ENCODE measurements around the gene ILDR2. TPM values are rescaled to one million over a fixed set of nuclear protein-coding genes. Genes with fewer than 3 reads are reported as not detected.
"Not testable (repeated sequence)": the region's sequence is repeated elsewhere in the genome, so short reads cannot be mapped to it uniquely, and the experiment has no call there.

The ILDR2 gene
- total RNA-seq, 1 donor: 0.43 TPM

DNA sequence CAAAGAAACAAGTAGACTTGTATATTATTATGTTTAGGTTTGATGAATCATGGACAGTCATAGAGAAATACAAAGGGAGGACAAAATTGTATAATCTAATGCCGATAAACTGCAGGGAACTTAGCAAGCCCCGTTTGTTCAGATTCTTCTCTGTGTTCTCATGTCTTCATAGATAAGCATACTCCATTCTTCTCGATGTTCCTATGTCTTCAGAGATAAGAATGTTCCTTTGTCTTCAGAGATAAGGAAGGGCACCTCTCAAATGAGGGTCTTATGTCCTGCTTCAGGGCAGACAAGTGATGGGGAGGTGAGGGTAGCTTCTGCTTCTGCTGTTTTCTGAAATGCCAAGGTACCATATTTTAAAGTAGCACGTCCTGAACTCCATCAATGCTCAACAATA, 79.6 kb downstream of the ILDR2 start:
- TF ChIP-seq, protein P1, sequence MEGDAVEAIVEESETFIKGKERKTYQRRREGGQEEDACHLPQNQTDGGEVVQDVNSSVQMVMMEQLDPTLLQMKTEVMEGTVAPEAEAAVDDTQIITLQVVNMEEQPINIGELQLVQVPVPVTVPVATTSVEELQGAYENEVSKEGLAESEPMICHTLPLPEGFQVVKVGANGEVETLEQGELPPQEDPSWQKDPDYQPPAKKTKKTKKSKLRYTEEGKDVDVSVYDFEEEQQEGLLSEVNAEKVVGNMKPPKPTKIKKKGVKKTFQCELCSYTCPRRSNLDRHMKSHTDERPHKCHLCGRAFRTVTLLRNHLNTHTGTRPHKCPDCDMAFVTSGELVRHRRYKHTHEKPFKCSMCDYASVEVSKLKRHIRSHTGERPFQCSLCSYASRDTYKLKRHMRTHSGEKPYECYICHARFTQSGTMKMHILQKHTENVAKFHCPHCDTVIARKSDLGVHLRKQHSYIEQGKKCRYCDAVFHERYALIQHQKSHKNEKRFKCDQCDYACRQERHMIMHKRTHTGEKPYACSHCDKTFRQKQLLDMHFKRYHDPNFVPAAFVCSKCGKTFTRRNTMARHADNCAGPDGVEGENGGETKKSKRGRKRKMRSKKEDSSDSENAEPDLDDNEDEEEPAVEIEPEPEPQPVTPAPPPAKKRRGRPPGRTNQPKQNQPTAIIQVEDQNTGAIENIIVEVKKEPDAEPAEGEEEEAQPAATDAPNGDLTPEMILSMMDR (IDR thresholded peaks at IDR 0.05; ENCODE audit: insufficient read depth, low read depth, low read length): no peak
- DNase-seq (ENCODE audit: low read depth): no peak
- no peak overlapping the region for H3K4me3 ChIP-seq (ENCODE audit: low read depth, low read length)

DNA sequence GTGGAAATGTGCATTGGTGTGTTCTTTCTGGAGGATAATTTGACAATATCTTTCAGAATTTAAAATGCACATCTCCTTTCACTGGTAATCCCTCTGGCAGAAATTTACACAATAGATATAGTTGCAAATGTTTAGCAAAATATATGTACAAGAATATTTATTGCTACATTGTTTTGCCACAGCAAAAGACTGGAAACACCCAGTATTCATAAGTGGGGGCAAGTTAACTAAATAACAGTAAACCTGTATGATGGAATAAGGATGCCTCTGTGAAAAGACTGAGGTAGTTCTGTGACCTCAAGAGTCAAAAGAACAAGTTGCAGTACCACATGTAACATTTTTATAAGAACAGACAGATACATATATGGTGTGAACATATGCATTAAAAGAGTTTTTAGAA, 85.6 kb downstream of the ILDR2 start:
- DNase-seq (ENCODE audit: low read depth): no peak
- no peak overlapping the region for H3K4me3 ChIP-seq (ENCODE audit: low read depth, low read length)
- TF ChIP-seq, protein P1 (IDR thresholded peaks at IDR 0.05; ENCODE audit: insufficient read depth, low read depth, low read length): no peak

DNA sequence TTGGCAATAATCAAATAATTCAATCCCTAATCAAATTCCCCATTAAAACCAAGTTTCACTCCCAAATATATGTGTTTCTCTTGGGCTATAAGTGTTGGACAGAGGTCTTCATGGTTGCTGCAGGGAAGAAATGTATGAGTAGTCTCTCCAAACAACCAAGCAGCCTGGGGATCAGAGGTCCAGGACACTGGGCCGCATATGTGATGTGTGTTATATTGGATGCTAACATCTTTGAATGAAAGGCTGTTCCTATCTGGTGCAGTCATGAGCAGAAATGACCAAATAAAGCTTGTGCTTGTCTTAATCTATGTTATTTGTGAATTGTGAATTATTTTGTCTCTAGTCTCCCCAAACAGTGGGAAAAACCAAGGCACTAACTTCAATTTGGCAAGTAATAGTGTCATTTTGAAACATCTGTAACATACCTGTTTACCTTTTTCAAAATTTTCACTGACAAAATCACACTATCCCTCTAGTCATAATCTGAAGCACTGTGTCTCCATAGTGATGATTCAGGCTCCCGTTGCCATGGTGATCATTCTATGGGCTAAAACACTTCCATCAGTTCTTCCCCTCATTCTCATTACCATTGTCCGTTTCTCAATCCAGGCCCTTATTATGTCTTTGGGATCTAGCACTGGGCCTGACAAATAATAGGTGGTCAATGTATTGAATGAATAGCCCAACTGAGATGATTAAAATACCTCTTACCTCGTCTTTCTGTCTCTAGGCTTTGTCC, 86.8 kb downstream of the ILDR2 start:
- no peak for DNase-seq (ENCODE audit: low read depth)
- no peak overlapping the region for H3K4me3 ChIP-seq (ENCODE audit: low read depth, low read length)
- TF ChIP-seq, protein P1 (IDR thresholded peaks at IDR 0.05; ENCODE audit: insufficient read depth, low read depth, low read length): no peak

- TF ChIP-seq, protein P1 (IDR thresholded peaks at IDR 0.05; ENCODE audit: insufficient read depth, low read depth, low read length): no peak
- no peak for DNase-seq (ENCODE audit: low read depth)
Observed at GRCh38 chr1:166884971-166885370, 90.4 kb downstream of the ILDR2 start.

GRCh38 chr1:166884040-166884642, 91.2 kb downstream of the ILDR2 start:
- DNase-seq (ENCODE audit: low read depth): peak; percentile 17
- TF ChIP-seq, protein P1 (IDR thresholded peaks at IDR 0.05; ENCODE audit: insufficient read depth, low read depth, low read length): peak; percentile 71
- H3K4me3 ChIP-seq (ENCODE audit: low read depth, low read length): no peak overlapping the region

More at GRCh38 chr1:166884971-166885370, 90.4 kb downstream of the ILDR2 start:
- H3K4me3 ChIP-seq (ENCODE audit: low read depth, low read length): no peak overlapping the region

DNA sequence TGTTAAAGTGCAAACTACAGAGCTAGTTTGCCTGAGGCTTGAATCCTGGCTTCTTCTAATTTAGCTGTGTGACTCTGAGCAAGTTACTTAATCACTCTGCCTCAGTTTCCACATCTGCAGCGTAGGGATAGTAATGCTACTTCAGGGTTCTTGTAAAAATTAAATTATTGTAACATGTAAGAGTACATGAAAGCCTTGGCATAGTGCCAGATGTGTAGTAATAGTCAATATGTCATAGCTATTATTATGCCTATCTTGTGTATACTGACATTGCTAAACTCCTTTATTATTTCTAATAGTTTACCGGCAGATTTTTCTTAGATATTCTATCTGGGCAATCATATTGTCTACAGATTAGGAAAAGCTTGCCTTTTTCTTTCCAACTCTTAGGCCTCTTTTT, 92.4 kb downstream of the ILDR2 start:
- no peak for DNase-seq (ENCODE audit: low read depth)
- TF ChIP-seq, protein P1 (IDR thresholded peaks at IDR 0.05; ENCODE audit: insufficient read depth, low read depth, low read length): no peak
- H3K4me3 ChIP-seq (ENCODE audit: low read depth, low read length): no peak overlapping the region

DNA sequence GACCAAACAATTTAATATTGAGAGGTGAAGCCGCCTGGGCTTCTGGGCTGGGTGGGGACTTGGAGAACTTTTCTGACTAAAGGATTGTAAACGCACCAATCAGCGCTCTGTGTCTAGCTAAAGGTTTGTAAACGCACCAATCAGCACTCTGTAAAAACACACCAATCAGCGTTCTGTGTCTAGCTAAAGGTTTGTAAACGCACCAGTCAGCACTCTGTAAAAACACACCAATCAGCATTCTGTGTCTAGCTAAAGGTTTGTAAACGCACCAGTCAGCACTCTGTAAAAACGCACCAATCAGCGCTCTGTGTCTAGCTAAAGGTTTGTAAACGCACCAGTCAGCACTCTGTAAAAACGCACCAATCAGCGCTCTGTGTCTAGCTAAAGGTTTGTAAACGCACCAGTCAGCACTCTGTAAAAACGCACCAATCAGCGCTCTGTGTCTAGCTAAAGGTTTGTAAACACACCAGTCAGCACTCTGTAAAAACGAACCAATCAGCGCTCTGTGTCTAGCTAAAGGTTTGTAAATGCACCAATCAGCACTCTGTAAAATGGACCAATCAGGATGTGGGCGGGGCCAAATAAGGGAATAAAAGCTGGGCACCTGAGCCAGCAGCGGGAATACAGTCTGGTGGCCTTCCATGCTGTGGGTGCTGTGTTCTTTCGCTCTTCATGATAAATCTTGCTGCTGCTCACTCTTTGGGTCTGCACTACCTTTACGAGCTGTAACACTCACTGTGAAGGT, 97.0 kb downstream of the ILDR2 start:
- H3K4me3 ChIP-seq (ENCODE audit: low read depth, low read length); DNase-seq (ENCODE audit: low read depth): not testable (repeated sequence)

Measured in fibroblast of villous mesenchyme (primary cell).